ENCODE measurements around the gene SMARCB1.

- no peak for TF ChIP-seq CSDC2 (CRISPR knock-in tag; IDR thresholded peaks at IDR 0.05)
- no peak for TF ChIP-seq BACH2 (CRISPR knock-in tag; IDR thresholded peaks at IDR 0.05; ENCODE audit: borderline replicate concordance)
- no peak for TF ChIP-seq TCF4 (CRISPR knock-in tag; IDR thresholded peaks at IDR 0.05; ENCODE audit: borderline replicate concordance)
- no peak for TF ChIP-seq ZC3H10 (CRISPR knock-in tag; IDR thresholded peaks at IDR 0.05)
- no peak for TF ChIP-seq PATZ1 (CRISPR knock-in tag; IDR thresholded peaks at IDR 0.05; ENCODE audit: borderline replicate concordance)
- no peak for TF ChIP-seq CSRNP3 (CRISPR knock-in tag; IDR thresholded peaks at IDR 0.05)
- TF ChIP-seq CREB5 (CRISPR knock-in tag; IDR thresholded peaks at IDR 0.05; ENCODE audit: low read depth): no peak
- no peak for TF ChIP-seq ZFP3 (CRISPR knock-in tag; IDR thresholded peaks at IDR 0.05)
- TF ChIP-seq RARB (CRISPR knock-in tag; IDR thresholded peaks at IDR 0.05): no peak
- TF ChIP-seq GLIS3 (CRISPR knock-in tag; IDR thresholded peaks at IDR 0.05): no peak
These were observed 31.1 kb upstream of the SMARCB1 start for GRCh38 chr22:23755711-23756110.
